Endothelial cell (in vitro differentiated cells): ENCODE results near the gene RANBP17. TPM values are rescaled to one million over a fixed set of nuclear protein-coding genes. Genes with fewer than 3 reads are reported as not detected.
A peak's percentile ranks its signal among the peaks of the same experiment; 100 is the strongest.

Source experiments
- DNase-seq: peaks from one replicate; pipeline ENCODE4 v3.0.0; 2021; ENCODE audit warnings: low spot score
- H3K27ac Mint-ChIP-seq: one replicate; pipeline ENCODE4 v1.8.0; 2021; ENCODE audit warnings: mixed read lengths, inconsistent platforms; ENCODE audit not compliant: unreplicated experiment
- H3K27me3 Mint-ChIP-seq: one replicate; pipeline ENCODE4 v1.8.0; 2021; ENCODE audit warnings: mild to moderate bottlenecking, moderate library complexity, mixed read lengths, inconsistent platforms; ENCODE audit not compliant: unreplicated experiment
- H3K36me3 Mint-ChIP-seq: one replicate; pipeline ENCODE4 v1.8.0; 2021; ENCODE audit warnings: mild to moderate bottlenecking, low read depth, mixed read lengths, inconsistent platforms; ENCODE audit not compliant: unreplicated experiment
- H3K4me1 Mint-ChIP-seq: one replicate; pipeline ENCODE4 v1.8.0; 2021; ENCODE audit warnings: mild to moderate bottlenecking, mixed read lengths, inconsistent platforms; ENCODE audit not compliant: unreplicated experiment
- H3K4me3 Mint-ChIP-seq: one replicate; pipeline ENCODE4 v1.8.0; 2021; ENCODE audit warnings: mild to moderate bottlenecking, mixed read lengths, inconsistent platforms; ENCODE audit not compliant: unreplicated experiment
- H3K9me3 Mint-ChIP-seq: one replicate; pipeline ENCODE4 v1.8.0; 2021; ENCODE audit warnings: mixed read lengths, inconsistent platforms; ENCODE audit not compliant: unreplicated experiment
- total RNA-seq: library from RNA; stranded (reverse); fragmentation: NEBNext Ultra II Directional; extraction: Animal tissue kit (Norgen Biotek cat#: 25700); gene quantifications from one replicate; pipeline ENCODE4 v1.2.1, GENCODE V29; 2021; ENCODE audit not compliant: unreplicated experiment
- TF ChIP-seq, protein P1 (sequence below): fragments of 200-600 bp; sonication (generic); IDR thresholded peaks from one replicate; pipeline ENCODE4 v1.5.0; 2021; ENCODE audit warnings: antibody characterized with exemption; ENCODE audit not compliant: unreplicated experiment

RANBP17 gene
- total RNA-seq, 1 donor from 2014 or later: 22.7 TPM

DNA sequence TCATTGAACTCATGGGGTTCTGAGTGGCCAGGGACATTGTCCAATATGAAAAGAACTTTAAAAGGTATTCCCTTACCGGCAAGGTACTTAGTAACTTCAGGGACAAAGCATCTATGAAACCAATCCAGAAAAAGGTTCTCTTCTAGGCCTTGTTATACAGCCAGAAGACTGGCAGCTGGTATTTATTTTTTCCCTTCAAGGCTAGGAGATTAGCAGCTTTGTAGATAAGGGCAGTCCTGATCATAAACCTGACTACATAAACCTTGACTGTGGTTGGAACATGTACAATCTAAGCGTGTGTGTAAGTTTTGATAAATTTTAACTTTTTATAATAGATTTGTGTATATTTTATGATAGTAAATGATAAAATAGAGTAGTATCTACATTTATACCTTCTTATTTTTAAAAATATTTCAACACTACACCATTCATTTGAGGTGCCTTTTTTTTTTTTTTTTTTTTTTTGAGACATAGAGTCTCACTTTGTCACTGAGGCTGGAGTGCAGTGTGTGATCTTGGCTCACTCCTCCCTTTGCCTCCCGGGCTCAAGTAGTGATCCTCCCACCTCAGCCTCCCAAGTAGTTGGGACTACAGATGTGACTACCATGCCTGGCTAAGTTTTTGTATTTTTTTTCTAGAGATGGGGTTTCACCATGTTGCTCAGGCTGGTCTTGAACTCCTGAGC lies 24.5 kb downstream of the RANBP17 start:
- Mint-ChIP-seq H3K4me1 (peaks cover 7% of the 10 kb centered on the region), H3K36me3 (no peaks in the 10 kb centered on the region), H3K9me3 (no peaks in the 10 kb centered on the region), H3K27me3 (peaks cover 2% of the 10 kb centered on the region), H3K27ac (peak overlapping the region; percentile 97), H3K4me3 (no peak overlapping the region)
- DNase-seq: no peak
- TF ChIP-seq, protein P1, sequence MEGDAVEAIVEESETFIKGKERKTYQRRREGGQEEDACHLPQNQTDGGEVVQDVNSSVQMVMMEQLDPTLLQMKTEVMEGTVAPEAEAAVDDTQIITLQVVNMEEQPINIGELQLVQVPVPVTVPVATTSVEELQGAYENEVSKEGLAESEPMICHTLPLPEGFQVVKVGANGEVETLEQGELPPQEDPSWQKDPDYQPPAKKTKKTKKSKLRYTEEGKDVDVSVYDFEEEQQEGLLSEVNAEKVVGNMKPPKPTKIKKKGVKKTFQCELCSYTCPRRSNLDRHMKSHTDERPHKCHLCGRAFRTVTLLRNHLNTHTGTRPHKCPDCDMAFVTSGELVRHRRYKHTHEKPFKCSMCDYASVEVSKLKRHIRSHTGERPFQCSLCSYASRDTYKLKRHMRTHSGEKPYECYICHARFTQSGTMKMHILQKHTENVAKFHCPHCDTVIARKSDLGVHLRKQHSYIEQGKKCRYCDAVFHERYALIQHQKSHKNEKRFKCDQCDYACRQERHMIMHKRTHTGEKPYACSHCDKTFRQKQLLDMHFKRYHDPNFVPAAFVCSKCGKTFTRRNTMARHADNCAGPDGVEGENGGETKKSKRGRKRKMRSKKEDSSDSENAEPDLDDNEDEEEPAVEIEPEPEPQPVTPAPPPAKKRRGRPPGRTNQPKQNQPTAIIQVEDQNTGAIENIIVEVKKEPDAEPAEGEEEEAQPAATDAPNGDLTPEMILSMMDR: no peak

DNA sequence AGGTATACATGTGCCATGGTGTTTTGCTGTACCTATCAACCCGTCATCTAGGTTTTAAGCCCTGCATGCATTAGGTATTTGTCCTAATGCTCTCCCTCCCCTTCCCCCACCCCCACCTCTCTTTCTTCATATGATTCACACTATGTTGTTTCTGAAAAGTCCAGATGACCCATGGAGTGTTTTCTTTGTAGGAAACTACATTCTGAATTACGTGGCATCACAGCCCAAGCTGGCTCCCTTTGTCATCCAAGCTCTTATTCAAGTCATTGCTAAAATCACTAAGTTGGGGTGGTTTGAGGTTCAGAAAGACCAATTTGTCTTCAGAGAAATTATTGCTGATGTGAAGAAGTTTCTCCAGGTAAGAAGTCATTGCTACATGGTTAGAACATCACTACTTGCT lies 30.4 kb downstream of the RANBP17 start:
- TF ChIP-seq, protein P1: no peak
- Mint-ChIP-seq H3K27ac (no peak overlapping the region), H3K27me3 (peaks cover 2% of the 10 kb centered on the region), H3K9me3 (no peaks in the 10 kb centered on the region), H3K4me3 (no peak overlapping the region), H3K36me3 (no peaks in the 10 kb centered on the region), H3K4me1 (no peaks in the 10 kb centered on the region)
- no peak for DNase-seq

DNA sequence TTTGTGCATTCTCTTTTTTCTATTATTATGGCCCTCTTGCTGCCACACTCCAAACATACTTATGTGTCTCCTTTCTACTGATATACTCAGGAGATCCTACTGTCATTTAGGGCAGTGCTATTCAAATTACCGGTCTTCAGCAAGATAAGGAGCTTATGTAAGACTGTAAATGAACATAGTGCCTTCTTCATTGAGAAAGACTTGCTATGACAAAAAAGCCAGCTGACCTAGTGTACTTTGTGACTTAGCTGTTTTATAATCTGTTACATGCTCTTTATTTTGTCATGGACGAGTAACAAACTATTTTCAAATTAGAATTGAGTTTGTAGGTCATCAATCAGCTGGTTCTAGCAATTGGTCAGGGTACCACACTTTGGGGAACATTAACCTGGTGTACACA lies 32.8 kb downstream of the RANBP17 start:
- no peak for DNase-seq
- TF ChIP-seq, protein P1: no peak
- Mint-ChIP-seq H3K4me3 (no peak overlapping the region), H3K27me3 (no peaks in the 10 kb centered on the region), H3K9me3 (no peaks in the 10 kb centered on the region), H3K4me1 (no peaks in the 10 kb centered on the region), H3K27ac (no peak overlapping the region), H3K36me3 (no peaks in the 10 kb centered on the region)

DNA sequence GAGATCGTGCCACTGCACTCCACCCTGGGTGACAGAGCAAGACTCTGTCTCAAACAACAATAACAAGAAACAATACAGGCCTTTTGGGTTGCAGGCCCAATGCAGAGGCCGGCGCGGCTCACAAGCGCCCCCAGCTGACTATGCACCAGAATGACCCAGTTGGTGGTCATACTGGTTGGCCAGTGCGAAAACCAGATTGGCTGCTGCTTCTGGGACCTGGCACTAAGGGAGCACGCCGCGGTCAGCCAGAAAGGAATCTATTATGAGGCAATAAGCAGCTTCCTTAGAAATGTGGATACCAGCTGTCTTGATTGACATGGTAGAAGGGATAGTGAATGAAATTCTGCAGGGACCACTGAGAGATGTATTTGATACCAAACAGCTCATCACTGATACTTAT lies 35.0 kb downstream of the RANBP17 start:
- H3K4me3 Mint-ChIP-seq: no peak overlapping the region
- no peaks in the 10 kb centered on the region for H3K36me3 Mint-ChIP-seq
- no peaks in the 10 kb centered on the region for H3K4me1 Mint-ChIP-seq
- TF ChIP-seq, protein P1: peak; percentile 72
- H3K27me3 Mint-ChIP-seq: peaks cover 4% of the 10 kb centered on the region
- peaks cover 7% of the 10 kb centered on the region for H3K9me3 Mint-ChIP-seq
- H3K27ac Mint-ChIP-seq: no peak overlapping the region
- DNase-seq: peak; percentile 82

DNA sequence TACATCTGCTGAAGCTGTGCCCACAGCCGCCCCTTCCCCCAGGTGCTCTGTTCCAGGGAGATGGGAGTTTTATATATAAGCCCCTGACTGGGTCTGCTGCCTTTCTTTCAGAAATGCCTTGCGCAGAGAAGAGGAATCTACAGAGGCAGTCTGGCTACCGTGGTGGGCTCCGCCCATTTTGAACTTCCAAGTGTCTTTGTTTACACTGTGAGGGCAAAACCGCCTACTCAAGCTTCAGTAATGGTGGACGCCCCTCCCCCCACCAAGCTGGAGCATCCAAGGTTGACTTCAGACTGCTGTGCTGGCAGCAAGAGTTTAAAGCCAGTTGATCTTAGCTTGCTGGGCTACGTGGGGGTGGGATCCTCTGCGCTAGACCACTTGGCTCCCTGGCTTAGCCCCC lies 41.3 kb downstream of the RANBP17 start:
- TF ChIP-seq, protein P1: no peak
- H3K27ac Mint-ChIP-seq: no peak overlapping the region
- H3K9me3 Mint-ChIP-seq: peaks cover 7% of the 10 kb centered on the region
- H3K4me1 Mint-ChIP-seq: no peaks in the 10 kb centered on the region
- no peak for DNase-seq
- H3K27me3 Mint-ChIP-seq: peaks cover 4% of the 10 kb centered on the region
- H3K4me3 Mint-ChIP-seq: no peak overlapping the region
- H3K36me3 Mint-ChIP-seq: no peaks in the 10 kb centered on the region
